Measurements from ENCODE around the gene VAV1.
"Not testable (repeated sequence)": the region's sequence is repeated elsewhere in the genome, so short reads cannot be mapped to it uniquely, and the experiment has no call there.

Gene VAV1

DNA sequence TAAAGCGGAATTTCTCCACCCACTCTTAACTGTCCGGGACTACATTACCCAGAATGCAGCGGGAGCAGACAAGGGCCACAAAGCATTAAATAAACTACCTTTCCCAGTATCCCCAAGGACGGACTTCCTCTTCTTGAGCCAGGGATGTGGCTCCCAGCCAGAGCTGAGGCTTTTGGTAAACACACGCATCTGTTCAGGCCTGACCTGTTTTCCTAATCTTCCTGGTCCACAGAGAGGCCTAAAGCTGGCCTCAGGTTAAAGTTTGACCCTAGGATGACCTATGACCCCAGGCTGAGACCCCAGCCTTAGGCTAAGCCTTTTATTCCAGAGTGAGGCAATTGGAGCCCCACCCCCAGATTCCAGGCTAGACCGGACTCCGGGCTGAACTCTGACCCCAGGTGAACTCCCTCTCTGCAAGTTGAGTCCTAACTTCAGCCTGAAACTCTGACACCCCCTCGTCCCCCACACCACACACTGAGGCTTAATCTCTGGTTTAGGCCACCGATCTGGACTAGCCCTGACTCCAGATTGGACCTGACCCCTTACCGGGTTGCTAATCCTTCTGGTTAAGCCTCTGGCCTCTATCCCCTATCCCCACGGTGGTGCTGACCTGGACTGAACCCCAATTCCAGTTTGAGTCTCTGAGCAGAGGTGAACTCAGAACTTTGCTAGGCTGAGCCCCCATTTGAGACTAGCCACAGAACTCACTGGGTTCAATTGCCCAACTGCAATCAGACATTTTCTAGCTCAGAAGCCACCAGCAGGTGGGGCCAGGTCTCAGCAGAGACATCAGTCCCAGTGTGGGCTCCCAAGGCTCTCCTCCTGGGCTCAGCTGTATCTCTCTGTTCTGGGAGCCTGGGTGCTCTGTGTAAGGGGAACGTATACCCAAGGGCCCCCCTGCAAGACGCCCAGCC, 34.4 kb upstream of the VAV1 start:
- DNase-seq: peak; percentile 54 to 71

DNA sequence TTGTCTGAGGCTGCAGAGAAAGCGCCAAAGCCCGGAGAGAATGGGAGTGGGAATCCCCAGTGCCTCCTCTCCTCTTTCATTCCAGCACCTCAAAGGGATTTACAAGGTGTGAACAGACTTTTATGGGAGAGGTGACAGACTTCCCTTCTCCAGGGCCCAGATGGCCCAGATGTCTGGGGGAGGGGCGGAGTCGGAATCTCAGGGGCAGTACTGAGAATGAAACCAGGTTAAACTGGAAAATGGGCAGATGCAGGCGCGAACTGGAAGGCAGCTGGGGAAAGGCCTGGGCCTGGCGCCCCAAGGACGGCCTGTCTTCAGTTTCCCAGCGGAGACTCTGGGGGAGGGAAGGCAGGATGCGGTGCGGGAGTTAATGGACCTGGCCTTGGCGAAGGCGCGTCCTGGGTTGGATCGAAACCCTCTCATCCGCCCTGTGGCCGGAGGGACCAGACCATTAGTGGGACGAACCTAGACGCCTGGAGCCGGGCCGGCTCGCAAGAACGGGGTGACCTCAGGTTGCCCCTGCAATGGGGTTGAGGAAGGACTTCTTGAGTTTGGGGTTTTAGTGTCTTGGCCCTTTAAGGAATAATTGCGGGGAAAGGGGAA, 33.6 kb upstream of the VAV1 start:
- DNase-seq: peak in 1 of 2 donors; percentile 44

DNA sequence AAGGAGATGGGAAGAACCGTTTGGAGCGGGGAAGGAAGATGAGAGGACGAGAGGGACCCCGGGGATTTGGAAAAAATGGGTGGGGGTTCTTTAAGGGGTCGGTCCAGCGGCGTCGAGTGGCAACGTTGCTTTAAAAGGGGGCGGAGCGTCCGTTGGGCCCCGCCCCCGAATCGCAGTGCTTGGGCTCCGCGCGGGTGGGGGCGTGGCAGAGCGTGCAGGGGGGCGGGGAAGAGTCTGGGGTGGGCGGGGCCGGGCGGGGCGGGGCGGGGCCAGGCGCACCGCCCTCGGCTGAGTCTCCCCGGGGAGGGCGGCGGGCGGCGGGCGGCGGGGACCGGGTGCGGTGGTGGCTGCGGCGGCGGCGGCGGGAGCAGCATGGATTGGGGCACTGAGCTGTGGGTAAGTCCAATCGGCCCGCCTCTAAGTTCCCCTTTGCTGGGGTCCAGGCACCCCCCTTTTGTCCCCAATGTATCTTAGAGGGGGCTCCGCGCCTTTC, 33.1 kb upstream of the VAV1 start, which contains the start of gene TRIP10:
TSS of gene TRIP10 (plus strand) at position 291 of the 493 bp plus-strand sequence. CDS start at position 373, 82 bp downstream.
- peak; percentile 49 to 89 for DNase-seq

DNA sequence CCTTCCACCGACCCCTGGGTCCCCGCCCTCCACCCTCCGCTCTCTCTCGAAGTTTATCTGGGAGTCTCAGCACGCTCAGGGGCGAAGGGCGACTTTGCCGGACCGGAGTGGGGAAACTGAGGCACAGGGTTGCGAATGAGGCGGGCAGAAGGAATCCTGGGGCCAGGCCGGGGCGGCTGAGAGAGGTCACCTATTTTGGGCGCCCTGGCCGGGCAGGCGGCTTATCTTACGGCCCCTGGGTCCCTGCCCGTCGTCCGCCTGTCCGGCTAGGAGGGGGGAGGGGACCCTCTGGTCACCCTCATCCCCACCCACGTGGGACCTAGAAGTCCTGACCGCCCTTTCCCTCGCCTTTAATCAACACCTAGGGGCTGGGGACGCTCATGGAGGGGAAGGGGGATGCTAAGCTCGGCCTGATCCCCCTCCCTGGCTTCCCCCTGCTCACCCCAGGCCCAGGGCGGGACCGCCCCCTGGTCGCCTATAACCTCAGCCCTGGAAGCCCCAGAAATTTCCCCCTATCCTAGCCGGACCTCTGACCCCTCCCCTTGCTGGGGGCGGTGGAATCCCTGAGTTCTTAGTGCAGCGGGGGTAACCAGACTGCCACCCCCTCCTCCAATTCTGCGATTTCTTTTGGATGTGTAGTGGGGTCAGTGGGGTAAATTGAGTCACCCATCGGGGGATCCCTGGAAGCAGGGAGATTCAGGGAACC, 32.5 kb upstream of the VAV1 start:
- peak in 1 of 2 donors; percentile 45 for DNase-seq

DNA sequence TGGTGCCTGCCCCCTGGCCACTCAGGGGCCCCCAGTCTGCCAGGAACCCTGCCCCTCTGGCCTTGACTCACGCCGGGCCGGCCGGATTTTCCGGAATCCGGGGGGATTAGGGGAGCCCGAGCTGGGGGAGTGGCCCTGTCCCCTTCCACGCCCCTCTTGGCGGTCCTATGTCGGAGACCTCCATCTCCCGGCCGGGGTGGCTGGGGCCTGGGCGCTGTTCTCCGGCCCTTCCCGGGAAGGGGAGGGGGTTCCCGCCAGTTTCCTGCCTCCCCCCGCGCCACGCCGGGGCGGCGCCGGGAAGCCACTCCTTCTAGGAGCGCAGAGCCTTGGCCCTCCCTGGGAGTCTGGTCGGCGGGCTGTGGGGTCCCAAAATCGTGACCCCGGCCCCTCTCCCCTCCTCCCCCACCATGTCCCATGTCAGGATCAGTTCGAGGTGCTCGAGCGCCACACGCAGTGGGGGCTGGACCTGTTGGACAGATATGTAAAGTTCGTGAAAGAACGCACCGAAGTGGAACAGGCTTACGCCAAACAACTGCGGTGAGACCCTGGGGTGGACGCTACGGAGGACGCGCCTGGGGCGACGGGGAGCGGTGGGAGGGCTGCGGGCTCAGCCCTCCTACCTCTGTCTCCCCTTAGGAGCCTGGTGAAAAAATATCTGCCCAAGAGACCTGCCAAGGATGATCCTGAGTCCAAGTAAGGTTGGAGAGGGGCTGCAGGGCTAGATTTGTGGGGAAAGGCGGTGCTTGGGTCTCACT, 31.7 kb upstream of the VAV1 start:
- DNase-seq: peak in 1 of 2 donors; percentile 45

DNA sequence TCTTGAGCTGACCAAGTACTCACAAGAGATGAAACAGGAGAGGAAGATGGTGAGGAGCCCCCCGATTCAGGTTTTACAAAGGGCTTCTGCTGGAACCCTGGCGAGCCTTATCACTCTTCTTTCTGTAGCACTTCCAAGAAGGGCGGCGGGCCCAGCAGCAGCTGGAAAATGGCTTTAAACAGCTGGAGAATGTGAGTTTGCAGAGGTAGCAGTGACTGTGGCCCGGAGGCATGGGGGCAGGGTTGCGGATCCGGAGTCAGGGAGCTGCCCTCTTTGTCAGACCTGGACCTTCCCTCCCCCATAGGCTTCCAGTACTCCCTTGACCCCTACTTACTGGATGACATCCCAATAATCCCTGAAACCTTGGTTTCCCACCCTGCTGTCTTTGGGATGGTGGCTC, 29.4 kb upstream of the VAV1 start:
- DNase-seq: no peak

DNA sequence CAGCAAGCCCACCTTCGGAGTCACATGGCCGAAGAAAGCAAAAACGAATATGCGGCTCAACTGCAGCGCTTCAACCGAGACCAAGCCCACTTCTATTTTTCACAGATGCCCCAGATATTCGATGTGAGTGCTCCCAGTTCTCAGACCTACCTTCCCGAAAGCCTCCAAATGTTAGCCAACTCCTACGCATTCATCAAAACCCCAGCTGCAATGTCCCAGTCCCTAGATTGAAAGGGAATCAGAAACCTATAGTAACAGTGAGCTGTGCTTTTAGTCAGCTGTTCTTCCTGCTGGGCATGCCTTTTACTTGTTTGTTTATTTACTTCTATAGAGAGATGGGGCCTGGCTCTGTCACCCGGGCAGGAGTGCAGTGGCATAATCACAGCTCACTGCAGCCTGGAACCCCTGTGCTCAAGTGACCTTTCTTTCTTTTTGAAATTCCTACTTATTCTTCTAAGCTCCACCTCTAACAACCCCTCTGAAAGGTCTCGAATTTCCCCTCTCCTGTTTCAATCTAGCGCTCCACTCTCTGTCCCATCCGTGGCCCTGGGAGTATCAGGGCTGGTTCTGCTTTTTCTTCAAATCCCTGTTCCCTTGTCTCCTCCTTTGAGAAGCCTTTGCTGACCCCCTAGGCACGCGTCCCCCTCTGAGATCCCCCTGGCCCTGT, 28.7 kb upstream of the VAV1 start:
- DNase-seq: no peak

DNA sequence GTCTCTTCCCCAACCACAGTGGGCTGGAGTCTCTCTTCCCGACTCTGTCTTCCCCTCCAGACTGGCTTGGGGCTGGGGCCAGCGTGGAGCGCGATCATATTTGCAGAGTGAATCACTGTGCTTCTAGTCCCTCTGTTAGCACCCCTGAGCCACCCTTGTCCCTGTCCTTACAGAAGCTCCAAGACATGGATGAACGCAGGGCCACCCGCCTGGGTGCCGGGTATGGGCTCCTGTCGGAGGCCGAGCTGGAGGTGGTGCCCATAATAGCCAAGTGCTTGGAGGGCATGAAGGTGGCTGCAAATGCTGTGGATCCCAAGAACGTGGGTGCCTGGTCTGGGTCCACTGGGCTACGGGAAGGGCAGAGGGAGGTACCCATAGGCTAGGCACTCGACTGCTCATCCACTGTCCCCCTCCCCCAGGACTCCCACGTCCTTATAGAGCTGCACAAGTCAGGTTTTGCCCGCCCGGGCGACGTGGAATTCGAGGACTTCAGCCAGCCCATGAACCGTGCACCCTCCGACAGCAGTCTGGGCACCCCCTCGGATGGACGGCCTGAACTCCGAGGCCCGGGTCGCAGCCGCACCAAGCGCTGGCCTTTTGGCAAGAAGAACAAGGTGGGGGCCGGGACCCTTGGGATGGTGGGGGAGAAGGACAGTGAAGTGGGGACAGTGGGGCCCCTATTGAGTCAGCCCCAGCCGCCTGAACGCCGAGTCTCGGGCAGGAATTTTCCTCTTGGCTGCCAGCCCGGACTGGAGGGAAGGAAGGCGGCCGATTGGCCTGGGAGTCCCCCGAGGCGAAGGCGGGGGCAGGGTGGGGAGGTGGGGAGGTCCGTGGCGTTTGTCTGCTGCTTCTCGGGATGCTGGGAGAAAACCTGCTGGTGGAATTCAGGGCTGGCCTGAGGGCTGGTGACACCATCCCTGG, 27.9 kb upstream of the VAV1 start:
- DNase-seq: no peak

DNA sequence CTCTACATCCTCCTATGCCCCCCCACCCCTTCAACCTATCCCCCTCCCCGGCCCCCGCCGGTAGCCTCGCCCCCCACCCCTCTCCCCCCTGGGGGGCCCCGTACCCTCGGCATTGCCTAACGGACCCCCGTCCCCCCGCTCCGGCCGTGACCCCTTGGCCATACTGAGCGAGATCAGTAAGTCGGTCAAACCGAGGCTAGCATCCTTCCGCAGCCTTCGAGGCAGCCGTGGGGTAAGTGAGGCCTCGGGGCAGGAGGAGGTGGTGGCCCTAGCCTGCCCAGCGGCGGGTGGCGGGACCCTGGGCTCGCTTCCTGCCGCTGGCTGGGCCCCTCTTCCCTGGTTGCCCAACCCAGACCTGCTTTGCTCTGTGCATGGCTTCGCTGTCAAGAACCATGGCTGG, 26.5 kb upstream of the VAV1 start:
- DNase-seq: no peak

DNA sequence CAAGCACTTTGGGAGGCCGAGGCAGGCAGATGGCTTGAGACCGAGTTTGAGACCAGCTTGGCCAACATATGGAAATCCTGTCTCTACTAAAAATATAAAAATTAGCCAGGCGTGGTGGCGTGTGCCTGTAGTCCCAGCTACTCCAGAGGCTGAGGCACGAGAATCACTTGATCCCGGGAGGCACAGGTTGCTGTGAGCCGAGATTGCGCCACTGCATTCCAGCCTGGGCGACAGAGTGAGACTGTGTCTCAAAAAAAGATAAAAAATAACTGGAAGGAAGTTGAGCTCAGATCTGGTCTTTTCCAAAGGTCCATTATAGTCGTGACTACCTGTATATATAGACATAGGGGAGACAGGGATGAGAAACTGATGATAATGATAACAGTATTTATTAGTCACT, 24.0 kb upstream of the VAV1 start:
- not testable (repeated sequence) for DNase-seq

DNA sequence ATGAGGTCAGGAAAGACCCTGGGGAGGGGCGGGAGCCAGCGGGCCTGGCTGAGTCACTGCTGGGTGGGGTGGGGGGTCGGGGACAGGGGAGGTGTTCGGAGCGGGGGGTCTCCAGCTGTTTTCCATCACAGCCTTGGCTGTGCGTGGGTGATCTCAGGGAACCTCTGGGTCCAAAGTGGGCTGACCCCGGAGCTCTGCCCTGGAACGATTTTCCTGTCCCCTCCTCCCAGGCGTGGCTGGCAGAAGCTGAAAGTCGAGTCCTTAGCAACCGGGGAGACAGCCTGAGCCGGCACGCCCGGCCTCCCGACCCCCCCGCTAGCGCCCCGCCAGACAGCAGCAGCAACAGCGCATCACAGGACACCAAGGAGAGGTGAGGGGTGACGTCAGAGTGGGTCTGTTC, 22.4 kb upstream of the VAV1 start:
- DNase-seq: no peak

DNA sequence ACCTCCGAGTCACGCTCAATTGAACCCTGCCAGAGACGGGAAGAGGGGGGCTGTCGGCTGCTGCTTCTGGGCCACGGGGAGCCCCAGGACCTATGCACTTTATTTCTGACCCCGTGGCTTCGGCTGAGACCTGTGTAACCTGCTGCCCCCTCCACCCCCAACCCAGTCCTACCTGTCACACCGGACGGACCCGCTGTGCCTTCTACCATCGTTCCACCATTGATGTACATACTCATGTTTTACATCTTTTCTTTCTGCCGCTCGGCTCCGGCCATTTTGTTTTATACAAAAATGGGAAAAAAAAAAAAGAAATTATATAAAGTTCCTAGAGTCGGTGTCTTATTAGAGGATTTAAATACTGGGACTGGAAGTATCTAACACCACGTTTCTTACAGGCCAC, 21.3 kb upstream of the VAV1 start:
- DNase-seq: no peak

DNA sequence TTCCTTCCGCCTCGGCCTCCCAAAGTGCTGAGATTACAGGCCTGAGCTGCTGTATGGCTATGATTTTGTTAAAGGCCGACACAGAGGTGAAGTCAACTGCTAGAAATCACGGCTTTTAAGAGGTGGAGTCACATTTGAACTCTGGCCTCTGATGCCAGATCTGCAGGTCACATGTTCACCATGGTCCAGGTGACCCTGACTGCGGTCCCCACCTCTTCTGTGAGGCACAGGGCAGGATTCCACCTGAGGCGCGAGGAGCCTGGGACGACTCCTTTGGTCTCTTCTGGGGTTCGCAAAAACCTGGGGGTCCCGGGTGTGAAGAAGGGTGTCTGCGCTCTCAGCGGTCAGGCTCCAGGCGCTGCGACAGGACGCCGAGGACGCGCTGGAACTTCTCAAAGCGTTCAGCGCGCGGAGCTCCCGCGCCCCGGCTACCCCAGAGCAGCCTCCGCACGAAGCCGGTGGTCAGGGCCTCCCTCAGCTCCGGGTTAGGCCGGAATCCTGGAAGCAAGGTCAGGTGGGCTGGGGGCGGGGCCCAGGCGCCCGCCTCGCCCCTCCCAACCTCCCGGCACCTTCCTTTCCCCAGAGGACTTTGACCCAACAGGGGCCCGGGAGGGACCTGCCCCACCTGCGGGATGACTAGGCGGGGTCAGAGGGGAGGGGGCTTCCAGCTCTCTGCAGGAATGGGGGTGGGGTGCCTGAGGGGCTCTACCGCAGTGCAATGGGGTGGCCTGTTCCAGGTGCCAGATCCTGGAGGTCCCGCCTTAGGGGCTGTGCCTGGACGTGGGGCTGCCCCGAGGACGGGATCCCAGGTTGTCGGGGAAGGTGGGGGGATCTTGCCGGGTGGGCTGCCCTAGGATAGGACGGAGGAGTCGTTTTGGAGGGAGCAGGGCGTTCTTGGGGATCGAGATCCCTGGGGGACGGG, 20.0 kb upstream of the VAV1 start:
- DNase-seq: no peak

DNA sequence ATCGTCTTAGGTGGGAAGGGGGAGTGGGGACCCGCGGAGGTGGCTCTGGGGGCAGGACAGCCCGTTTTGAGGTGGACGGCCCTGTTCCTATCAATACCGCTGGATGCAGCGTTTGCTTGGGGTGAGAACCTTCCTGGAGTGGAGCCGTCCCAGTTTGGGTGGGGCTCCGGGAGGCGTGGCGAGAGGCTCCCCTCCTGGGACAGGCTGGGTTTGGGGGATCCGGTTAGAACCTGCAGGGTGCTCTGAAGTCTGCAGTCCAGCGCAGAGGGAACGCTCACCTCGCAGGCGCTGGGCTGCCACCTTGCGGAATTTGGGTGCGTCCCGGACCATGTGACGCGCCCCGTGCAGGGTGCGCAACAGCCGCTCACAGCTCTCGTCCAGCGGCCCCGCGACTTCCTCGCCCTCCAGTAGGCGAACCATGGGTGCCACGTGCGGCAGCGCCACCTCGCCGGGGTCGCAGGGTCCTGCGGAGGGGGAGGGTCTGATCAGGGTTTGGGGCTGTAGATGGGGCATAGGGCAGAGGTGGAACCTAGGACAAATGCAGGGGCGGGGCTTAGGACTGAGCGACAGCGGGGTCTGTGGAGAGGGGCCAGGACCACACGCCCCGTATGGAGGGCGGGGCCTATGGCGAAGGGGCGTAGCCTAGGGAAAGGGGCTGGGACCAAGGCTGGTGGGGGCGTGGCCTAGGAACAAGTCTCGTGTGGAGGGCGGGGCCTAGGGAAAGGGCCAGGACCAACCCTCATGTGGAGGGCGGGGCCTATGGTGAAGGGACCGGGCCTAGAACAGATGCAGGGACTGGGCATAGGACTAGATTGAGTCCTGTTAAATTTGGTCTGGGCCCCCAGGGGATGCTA, 19.1 kb upstream of the VAV1 start:
- peak; percentile 68 to 75 for DNase-seq

DNA sequence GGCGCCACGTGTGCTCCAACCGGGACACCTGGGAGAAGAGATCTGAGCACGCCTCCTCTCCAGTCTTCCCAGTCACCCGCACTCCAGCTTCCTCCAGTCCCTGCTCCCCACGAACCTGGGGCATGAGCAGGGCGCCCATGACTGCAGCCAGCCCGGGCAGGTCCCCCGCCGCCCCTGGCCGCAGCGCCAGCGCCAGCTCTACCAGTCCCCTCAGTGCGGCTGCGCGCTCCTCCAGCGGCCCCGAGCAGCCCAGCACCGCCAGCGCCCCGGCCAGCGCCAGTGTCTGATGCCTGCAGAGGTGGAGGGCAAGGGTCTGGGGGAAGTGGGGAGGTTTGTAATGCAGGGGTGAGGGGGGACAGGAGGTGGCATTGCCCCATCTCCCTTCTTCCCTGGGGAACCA, 18.4 kb upstream of the VAV1 start:
- no peak for DNase-seq

DNA sequence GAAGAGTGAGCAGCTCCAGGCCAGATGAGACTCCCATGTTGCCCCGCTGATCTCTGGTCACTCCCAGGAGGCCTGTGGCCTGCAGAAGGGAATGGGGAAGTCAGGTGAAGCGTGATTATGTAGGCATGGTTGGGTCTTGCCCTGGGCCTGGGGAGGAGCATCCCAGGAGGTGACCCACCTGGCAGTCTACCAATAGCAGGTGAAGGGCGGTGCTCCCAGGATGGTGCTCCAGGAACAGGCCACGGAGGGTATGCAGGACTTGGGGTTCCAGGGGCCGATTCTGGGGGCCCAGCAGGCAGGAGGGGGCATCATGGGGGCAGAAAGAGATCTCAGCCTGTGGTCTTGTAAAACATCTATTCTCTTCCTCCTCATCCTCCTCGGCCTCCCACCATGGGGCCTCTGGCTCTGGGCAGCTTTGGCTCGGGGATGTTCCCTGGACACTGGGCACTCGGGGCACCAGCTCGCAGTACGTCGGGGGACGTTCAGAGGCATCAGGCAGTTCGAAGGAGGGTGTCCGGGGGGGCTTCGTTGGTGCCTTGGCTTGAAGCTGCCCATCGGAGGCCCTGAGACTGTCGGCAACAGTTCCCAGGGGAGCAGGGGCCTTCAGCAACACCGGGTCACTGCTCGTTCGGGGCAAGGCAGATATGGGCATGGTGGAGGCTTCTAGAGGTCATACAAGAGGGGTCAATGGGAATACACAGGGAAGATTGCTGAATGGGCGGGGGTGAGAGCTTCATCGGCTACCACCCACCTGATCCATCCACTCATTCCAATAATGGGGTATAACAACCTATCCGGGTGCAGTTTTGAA, 17.6 kb upstream of the VAV1 start:
- no peak for DNase-seq

DNA sequence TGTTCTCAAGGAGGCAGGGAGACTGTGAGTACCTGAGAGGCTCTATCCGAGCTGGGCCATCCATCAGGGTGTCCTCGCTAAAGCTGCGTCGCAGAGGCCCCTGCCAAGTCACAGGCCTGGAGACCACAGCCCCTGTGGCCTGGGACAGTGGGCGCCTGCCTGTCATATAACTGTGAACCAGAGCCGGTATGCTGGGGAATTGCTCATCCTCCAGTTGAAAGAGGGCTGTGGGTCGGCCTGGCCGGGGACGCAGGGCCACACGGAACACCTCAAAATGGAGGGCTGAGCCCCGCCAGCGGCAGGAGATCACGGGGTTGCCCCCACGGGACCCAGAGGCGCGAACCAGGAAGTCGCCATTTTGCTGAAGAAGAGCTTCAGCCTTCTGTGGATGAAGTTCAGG, 11.9 kb upstream of the VAV1 start:
- no peak for DNase-seq

Measured in bone marrow (tissue), 2 donors.